GM19324 (cell line): ENCODE data around the gene RRN3.
"Not testable (repeated sequence)": the region's sequence is repeated elsewhere in the genome, so short reads cannot be mapped to it uniquely, and the experiment has no call there.

Experiments used
- ATAC-seq: cut with Tn5 transposase; IDR thresholded peaks from one replicate; pipeline ENCODE4 v1.9.1; 2021; ENCODE audit warnings: mild to moderate bottlenecking, moderate library complexity; ENCODE audit not compliant: unreplicated experiment, low FRiP score

Gene RRN3

DNA sequence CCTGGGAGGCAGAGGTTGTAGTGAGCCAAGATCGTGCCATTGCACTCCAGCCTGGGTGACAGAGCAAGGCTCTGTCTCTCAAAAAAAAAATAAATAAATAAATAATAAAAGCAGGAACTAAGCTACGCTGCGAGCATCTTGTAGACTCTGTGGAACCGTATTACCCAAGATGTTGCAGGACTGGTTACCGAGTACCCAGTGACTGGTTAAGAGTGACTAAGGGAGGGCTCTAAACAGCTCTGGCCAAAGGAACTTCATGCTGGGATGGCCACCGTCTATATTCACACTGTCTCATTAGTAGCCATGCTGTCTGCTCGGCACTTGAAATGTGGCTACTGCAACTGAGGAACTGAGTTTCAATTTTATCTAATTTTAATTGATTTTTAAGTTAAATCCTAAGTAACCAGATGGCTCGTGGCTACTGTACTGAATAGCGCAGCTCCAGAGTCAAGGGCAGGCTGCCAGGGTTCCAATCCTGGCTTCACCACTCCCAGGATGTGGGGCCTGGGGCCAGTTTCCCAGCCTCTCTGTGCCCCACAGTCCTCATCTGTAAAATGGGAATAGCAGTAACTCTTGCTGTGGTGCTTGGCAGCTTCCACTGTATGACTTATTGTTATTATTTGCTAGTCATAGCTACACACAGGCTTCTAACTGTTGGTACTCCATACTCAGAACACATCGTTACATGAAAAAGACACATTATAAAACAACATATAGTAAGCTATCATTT is 41.2 kb downstream of the RRN3 start:
- no peak for ATAC-seq

DNA sequence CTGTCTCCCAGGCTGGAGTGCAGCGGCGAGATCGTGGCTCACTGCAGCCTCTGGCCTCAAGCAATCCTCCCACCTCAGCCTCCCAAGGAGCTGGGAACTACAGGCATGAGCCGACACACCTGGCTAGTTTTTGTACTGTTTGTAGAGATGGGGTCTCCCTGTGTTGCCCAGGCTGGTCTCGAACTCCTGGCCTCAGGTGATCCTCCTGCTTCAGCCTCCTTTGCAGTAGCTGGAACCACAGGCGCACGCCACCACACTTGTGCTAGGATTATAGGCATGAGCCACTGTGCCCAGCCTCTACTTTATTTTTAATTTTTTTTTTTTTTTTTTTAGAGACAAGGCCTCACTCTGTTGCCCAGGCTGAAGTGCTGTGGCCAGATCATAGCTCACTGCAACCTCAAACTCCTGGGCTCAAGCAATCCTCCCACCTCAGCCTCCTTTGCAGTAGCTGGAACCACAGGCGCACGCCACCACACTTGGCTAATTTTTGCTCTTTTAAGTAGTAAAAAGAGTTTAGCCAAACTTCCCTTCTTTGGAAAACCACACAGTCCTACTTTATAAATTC is 42.6 kb downstream of the RRN3 start:
- no peak for ATAC-seq

DNA sequence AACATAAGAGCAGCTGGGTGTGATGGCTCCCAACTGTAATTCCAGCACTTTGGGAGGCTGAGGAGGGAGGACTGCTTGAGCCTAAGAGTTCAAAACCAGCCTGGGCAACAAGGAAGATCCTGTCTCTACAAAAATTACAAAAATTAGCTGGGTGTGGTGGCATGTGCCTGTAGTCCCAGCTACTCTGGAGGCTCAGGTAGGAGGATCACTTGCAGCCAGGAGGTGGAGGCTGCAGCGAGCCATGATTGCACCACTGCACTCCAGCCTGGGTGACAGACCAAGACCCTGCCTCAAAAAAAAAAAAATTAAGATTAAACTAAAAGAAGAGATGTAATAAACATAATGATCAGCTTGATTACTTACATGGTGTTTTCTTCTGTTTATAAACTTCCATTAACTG is 43.6 kb downstream of the RRN3 start:
- not testable (repeated sequence) for ATAC-seq

DNA sequence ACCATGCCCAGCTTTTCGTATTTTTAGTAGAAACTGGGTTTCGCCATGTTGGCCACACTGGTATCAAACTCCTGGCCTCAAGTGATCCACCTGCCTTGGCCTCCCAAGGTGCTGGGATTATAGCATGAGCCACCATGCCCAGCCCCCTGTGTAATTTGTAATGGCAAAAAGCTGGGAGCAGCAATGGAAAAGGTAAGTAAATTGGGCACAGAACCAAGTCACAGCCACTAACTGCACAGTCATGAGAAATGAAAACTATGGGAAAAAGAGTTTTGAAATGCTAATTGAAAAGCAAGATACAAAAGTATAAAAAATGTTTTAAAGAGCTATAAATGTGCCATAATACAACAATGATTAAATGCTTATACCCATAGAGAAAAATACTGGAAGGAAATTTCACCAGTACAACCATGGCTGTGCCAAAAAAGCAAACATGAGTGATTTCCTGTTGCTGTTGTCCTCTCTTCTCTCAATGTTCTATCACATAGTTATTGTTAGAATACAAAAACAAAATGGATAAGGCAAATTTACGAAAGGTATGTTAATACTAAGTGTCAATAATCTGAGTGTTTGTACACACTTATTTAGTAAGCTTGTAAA is 44.4 kb downstream of the RRN3 start:
- ATAC-seq: no peak

DNA sequence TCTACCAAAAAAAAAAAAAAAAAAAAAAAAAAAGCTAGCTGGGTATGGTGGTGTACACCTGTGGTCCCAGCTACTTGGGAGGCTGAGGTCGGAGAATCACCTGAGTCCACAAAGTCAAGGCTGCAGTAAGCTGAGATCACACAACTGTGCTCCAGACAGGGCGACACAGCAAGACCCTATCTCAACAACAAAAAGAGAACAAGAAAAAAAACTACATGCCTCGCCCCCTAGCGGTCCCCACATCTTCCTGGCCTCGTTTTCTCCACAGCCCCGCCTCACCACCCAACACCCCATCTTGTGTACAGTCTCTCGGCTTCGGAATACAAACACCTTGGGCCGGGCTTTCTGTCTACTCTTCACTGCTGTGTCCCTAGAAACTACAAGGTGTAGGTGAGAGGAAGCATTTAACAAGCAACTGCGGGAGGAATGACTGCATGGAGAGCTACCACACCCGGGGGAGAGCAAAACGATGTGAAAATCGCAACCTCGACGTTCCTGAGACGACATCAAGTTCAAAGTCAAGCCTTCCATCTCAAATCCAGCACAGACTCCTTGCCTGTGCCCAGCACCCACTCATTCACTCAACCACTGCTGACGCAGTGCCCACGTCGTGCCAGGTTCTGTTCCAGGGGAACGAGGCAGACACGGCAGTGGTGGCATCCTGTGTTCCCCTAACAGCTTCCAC is 47.2 kb downstream of the RRN3 start:
- ATAC-seq: no peak

DNA sequence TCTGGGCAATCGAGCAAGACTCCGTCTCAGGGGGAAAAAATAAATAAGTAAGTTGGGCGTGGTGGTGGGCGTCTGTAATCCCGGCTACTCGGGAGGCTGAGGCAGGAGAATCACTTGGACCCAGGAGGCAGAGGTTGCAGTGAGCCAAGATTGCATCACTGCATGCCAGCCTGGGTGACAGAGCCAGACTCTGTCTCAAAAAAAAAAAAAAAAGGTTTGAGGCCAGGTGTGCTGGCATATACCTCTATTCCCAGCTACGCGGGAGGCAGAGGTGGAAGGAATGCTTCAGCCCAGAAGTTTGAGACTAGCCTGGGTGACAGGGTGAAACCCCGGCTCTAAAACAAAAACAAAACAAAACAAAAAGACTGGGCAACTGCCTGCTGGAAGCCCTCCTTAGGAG is 48.8 kb downstream of the RRN3 start:
- not testable (repeated sequence) for ATAC-seq

DNA sequence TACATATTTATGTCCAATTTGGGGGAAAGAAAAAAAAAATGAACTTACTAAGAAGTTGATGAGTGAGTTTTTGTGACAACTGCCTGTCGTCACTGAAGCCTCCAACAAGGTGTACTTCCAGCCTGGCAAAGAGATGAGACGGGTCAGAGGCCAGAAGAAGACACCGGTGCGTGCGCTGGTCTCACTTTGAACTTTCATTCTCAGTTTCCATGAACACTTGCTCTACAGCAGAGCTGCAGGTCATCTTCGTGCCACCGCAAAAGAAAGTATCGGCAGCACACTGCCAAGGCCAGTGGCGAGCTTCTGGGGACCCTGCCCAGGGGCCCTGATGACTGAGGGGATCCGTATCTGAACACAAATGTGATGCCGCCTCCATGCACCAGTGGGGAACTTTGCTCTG is 49.8 kb downstream of the RRN3 start:
- no peak for ATAC-seq

DNA sequence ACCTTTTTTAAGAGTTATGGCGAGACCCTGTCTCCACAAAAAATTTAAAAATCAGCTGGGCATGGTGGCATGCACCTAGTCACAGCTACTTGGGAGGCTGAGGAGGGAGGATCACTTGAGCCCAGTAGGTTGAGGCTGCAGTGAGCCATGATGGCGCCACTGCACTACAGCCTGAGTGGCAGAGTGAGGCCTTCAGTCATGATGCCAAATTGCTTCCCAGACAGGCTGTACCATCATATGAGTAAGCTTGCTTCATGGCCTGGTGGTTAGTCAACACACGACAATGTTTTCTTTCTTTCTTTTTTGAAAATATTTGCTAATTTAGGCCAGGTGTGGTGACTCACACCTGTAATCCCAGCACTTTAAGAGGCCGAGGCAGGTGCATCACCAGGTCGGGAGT is 50.7 kb downstream of the RRN3 start:
- no peak for ATAC-seq

DNA sequence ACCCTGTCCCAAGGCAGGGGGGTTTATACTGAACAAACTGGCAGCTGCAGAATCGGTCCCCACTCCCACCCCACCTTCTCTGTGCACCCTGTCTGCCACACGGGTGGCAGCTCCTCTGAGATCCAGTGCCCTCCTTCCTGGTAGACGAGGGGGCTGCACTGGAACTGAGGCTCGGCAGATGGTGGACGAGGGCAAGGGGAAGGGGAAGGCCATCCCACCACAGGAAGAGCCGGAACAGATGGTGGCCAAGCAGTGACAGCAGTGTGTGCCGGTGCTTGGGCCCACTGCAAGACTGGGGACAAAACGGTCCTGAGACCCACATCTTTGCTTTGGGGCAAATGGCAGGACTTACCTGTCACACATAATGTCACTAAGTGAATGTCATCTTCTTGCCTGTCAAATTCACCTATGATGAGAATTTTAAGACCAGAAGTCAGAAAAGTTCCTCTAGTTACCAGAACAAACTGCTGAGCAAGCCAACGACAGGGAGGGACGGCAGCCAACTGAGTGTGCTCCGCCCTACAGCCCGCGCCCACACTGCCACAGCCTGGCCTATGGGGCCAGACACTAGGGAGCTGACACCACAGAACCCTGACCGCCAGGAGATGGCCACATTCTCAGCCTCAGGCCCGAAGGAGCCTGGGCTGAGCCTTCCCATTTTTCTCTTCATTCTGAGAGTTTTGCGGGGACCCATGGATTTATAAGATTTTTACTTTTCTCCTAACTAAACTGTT is 52.6 kb downstream of the RRN3 start:
- no peak for ATAC-seq

DNA sequence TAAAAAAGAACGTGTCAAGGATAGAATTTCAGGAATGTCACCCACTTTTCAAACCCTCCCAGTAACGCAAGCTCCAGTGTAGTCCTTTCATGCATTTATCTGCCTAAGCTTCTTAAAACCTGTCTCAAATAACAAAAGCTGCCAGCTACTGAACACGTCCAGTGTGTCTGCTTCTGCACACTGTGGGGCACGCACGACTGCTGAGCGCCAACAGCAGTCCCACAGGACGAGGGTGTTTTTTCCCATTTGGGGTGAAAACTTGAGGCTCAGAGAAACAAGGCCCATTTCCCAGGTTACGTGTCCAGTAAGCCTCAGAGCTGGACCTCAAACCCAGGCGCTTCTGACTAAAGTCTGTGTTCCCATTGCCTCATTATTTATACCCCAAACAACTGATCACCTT is 55.4 kb downstream of the RRN3 start:
- ATAC-seq: no peak

DNA sequence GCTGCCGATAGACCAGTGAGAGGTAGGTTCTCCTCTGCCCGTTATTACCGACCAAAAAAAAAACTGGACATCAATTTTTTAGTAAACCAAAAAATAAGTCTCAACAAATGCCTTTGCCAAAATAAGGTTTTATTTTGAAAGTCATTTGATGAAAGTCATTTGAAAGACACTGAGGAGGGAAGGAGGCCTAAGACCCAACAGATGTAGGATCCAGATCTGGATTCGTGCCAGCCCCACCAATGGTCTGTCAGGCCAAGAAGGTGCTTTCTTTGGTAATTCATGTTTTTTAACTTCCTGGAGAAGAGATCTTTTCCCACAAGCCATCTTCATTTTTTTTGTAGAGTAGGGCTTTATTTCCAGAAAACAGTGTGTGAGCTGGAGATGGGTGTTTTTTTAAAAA is 56.3 kb downstream of the RRN3 start:
- no peak for ATAC-seq

DNA sequence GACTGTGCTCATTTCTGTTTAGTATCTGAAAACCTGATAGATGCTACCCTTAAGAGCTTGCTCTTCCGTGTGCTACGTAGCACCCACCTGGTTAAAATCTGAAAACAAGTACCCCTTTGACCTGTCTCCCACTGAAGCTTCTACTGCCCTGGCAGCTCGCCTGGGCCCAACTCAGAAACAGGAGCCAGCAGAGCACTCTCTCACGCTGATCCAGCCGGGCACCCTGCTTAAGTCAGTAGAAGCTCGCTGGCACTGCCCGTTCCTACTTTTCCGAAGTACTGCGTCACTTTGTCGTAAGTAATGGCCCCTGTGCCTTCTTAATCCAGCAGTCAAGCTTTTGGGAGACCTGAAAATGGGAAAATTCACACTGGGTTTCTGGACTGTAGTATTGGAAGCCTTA is 57.1 kb downstream of the RRN3 start:
- no peak for ATAC-seq

DNA sequence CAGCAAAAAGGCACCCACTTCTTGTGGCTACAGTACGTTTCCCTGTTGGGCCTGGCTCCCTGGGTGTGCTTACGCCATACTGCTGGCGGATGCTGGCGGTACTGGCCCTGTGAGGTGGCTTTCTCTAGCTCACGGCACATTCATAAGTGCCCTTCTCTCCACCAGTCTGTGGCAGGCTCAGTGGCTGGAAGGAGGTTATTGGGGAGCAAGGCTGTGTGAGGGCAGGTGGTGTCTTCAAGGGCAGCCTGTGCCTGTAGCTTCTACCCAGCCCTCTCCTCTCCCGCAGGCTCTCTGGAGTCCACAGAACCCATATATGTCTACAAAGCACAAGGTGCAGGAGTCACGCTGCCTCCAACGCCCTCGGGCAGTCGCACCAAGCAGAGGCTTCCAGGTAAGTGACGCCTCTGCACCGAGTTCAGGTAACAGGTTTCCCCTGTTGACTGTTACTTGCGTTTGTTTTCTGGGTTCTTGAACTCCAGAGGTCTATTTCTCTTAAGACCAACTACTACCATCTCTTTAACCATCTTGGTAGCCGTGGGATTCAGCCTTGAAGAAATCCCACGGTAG is 58.8 kb downstream of the RRN3 start:
- no peak for ATAC-seq

DNA sequence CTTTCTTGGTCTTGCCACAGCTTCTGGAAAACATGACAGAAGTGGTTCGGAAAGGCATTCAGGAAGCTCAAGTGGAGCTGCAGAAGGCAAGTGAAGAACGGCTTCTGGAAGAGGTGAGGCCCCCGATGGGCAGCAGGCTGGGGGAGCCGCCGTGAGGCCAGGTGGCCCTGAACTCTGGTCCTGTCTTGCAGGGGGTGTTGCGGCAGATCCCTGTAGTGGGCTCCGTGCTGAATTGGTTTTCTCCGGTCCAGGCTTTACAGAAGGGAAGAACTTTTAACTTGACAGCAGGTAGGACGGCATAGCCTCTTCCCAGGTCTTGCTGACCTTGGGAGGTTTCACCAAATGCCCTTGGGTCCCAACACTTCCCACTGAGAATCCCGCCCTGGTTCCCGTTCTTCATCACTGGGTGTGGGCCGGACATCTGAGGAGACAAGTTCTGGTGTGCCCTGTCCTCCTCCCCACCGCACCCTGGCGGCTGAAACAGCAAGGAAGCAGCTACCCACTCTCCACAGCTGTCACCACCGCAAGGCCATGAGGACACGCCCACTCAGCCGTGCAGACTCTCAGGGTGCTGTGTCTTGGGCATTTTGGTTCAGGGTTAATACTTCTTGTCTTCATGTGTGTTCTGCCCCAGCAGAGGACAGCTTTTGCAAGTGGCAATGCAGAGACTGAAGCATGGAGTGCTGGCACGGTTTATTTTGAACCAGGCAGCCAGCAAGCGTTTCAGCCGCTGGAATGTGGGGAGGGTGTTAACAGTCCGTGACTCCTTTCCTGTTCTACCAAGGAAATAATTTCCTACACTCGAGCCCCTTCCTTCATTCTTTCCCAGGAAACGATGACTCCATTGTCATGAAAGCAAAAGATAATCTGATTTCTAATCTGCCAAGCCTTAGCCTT is 59.6 kb downstream of the RRN3 start:
- ATAC-seq: no peak

DNA sequence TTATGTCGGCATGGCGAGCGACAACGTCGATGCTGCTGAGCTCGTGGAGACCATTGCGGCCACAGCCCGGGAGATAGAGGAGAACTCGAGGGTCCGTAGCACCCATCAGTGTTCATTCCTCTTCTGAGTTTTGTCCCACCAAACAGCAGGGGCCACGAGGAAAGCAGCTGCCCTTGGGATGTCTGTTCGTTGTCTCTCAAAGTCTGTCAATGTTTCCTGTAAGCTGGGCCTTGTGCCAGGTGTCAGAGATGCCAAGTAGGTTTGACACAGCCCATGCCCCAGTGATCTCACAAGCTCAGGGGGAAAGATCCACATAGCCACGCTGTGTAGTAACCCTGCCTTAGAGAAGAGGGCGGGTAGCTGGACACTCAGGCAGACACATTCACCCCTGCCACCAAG is 60.8 kb downstream of the RRN3 start:
- no peak for ATAC-seq

DNA sequence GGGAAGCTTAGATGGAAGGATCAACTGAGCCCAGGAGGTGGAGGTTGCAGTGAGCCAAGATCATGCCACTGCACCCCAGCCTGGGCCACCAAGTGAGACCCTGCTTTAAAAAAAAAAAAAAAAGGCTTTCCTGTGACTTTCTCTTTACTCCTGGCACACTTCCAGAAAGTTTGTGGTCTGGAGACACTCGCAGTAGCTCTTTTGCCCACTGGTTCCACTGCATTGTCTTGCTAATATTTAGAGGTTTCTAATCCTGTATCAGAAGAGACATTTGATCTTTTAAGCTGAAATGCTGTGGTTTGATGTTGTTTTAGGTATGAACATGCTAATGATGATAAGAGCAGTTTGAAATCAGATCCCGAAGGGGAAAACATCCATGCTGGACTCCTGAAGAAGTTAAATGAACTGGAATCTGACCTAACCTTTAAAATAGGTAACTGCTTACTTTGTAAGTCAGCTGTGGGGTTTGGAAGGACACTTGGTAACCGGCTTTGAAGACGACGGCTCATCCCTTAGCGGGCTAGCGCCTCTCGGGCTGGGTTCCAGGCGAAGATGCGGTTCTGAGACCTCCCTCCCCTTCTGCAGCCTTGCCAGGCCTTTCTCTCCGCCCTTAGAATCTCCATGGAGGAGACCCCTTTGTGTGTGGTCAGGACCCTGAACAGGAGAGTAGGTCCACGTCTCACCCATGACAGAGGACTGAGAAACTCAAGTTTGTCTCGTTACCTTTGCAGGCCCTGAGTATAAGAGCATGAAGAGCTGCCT is 61.3 kb downstream of the RRN3 start:
- ATAC-seq: no peak

DNA sequence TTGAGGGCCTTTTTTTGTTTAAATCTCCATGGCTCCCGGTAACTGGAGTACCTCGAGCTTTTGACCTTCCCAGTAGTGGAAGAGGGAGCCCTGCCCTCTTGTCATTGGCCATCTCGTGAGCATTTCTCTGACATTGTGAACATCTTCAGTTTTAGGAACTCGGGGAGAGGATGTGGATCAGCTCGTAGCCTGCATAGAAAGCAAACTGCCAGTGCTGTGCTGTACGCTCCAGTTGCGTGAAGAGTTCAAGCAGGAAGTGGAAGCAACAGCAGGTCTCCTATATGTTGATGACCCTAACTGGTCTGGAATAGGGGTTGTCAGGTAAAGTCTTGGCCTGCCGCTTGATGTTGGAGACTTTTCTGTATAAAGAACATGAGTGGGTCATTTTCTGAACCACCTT is 62.5 kb downstream of the RRN3 start:
- ATAC-seq: no peak

DNA sequence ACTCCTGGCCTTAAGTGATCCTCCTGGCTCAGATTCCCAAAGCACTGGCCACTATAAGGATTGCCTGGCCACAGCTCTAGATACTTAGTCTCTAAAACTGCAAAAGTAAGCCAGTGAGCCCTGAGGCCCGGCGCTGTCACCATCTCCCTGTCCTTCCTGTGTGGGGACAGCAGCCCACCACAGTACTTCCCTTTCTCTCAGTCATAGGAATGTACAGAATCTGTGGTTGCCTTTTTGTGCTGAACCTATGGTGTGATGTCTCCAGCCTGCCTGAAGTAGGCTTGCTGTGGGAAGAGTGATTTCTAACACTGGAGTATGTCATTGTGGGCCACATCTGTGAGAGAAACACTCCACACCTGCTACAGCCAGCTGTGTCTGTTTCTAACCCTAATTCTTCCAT is 62.9 kb downstream of the RRN3 start:
- ATAC-seq: no peak

DNA sequence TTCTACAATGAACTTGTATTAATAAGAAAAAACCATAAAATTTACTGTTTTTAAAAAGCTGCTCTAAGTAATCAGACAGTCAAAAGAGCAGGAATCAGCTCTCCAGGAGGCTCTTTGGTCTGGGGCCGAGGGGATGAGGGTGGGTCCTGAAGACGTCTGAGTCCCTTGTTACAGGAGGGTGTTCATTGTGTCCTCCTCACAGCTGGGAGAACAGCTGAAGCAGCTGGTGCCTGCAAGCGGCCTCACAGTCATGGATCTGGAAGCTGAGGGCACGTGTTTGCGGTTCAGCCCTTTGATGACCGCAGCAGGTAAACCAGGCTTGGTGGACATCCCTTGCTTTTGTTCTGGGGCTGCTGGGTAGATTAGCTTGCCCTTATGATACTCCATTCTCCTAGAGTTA is 64.3 kb downstream of the RRN3 start:
- not testable (repeated sequence) for ATAC-seq
